HG02885 (cell line): Measurements from ENCODE around the gene ZNF503.
"Not testable (repeated sequence)": the region's sequence is repeated elsewhere in the genome, so short reads cannot be mapped to it uniquely, and the experiment has no call there.

ENCODE experiments used
- ATAC-seq: cut with Tn5 transposase; IDR thresholded peaks from one replicate; pipeline ENCODE4 v1.9.1; 2021; ENCODE audit warnings: mild to moderate bottlenecking; ENCODE audit not compliant: unreplicated experiment, poor library complexity

The ZNF503 gene

GRCh38 chr10:75395932-75396630 is 5.5 kb downstream of the ZNF503 start:
- no peak for ATAC-seq

DNA sequence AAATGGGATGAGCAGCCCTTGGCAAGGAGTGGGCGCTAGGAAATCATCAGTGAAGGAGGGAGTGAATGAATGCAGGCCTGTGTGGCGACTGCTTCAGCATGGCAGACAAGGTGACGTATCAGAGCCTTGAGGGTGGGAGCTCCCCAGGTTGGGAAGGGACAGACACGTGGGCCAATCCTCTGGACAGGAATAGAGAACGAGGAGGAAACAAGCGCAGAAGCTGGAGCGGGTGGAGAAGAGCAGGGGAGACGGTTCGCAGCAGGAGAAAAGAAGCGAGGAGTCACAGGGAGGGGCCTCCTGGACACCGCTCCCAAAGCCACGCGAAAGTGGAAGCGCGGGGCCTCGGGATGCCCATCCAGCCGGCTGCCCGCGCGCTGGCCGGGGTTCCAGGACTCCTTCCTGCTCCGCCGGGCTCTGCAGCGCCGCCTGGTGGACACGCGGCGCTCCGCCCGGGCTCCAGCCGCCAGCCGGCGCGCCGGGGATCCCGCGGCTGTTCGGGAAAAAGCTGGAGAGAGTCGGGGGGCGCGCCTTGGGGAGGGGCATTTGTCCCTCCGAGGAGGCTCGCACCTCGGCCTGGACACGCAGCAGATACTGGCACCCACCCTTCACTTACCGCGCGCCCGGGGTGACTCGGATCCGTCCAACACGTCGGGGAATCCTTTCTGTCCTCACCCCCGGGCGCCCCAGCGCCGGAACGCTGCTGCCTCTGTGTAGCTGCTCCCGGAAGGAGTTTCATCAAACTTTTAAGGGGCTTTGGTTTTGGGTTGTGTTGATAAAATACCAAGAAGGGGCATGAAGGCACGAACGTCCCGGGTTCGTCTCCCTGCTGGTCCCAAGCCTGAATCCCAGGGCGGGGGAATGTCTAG is 6.3 kb downstream of the ZNF503 start:
- ATAC-seq = no peak

GRCh38 chr10:75394221-75394620 is 7.3 kb downstream of the ZNF503 start:
- no peak for ATAC-seq

DNA sequence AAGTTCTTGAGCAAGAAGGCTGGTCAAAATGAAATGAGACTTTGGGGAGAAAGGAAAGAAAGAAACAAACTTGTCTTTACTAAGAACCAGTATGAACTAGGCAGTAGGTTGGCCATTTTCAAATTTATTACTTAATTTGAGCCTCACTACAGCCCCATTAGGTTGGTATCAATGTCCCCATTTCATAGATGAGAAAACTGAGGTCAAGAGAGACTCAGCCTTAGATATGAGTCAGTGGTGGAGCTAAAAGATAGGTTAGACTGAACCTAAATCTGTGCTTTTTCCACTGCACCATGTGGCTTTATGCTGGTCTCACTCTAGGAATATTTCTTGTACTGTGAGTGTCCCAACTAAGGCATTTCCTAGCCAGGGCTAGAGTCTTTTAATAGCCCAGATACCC is 8.8 kb downstream of the ZNF503 start:
- no peak for ATAC-seq

DNA sequence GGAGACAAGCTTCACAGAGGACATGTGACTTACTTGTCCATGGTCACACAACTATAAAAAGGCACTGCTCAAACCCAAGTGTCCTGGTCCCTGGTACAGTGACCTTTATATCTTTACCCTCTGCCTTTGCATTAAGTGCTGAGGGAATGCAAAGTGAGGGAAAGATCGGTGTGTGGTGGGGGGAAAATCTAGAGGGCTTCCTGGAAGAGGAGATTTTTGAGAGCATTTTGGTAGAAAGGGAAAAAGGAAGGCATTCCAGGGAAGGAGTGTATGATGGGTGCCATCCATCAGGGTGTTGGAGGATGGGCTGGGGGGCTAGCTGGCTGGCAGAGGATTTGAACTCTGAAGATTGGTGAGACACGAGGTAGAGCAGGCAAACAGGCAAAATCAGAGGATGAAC is 9.3 kb downstream of the ZNF503 start:
- ATAC-seq = no peak

GRCh38 chr10:75390178-75390577 is 11.4 kb downstream of the ZNF503 start:
- no peak for ATAC-seq

DNA sequence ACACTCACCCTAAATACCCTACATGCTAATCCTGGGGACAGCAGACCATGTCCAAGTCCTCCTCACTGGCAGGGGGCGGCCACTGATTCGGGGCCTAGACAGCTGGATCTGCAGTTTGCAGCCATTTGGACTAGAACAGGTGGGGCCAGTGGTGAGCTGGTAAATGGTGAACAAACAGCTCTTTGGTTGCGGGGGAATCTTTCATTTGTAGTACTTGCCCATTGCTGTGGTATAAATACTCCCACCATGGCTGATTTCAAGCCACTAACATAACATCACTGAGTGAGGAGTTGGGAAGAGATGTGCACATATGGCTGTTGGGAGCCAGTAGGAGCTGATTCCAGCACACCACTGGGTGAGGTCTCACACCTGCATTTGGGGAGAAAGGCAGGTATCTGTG is 13.5 kb downstream of the ZNF503 start:
- ATAC-seq = no peak

DNA sequence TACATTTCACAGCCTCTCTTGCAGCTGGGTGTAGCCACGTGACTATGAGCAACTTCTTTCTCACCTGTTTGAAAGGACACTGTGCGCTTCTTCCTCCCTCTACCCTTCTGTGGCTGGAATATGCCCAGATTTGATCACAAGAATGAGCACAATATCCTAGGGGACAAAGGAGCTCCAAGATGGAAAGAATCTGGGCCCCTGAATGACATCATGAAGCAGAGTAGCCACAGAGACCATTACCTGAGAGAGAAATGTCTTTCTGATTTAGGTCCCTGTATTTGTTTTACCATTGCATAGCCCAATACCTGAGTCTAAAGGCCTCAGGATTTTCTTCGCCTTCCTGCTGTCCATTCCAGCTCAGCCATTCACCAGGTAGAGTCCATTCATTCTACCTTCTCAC is 15.4 kb downstream of the ZNF503 start:
- no peak for ATAC-seq

- no peak for ATAC-seq
These were observed 21.7 kb downstream of the ZNF503 start for GRCh38 chr10:75379817-75380216.

- no peak for ATAC-seq
These were observed 22.3 kb downstream of the ZNF503 start for GRCh38 chr10:75379212-75379724.

GRCh38 chr10:75378379-75378778 is 23.2 kb downstream of the ZNF503 start:
- no peak for ATAC-seq

DNA sequence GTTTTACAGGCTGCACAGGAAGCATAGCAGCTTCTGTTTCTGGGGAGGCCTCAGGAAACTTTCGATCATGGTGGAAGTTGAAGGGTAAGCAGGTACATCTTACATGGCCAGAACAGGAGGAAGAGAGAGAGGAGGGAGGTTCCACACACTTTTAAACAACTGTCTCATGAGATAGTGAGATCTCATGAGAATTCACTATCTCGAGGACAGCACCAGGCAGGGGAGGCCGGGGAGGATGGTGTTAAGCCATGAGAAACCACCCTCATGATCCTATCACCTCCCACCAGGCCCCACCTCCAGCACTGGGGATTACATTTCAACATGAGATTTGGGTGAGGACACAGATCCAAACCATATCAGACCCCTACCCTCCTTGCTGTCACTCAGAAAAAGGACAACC is 23.7 kb downstream of the ZNF503 start:
- no peak for ATAC-seq

DNA sequence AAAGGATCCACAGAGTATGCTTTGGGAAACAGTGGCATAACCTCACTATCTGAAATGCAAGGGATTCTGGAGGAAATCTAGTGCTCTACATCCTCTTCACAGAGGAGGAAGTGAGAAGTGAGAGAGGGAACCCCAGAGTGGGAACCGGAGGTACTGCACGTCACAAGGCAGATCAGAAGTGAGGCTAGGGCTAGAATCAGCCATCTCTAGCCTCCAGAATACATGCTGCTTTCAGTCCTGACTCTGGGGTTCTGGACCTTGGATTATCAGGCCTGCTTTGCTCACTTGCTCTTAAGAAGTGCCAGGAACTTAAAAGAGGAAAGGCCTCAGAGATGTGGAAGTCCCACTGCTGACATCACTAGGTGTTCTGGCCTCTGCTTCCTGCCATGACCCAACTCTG is 25.7 kb downstream of the ZNF503 start:
- ATAC-seq = peak; percentile 98

- no peak for ATAC-seq
These were observed 30.6 kb downstream of the ZNF503 start for GRCh38 chr10:75371010-75371409.

DNA sequence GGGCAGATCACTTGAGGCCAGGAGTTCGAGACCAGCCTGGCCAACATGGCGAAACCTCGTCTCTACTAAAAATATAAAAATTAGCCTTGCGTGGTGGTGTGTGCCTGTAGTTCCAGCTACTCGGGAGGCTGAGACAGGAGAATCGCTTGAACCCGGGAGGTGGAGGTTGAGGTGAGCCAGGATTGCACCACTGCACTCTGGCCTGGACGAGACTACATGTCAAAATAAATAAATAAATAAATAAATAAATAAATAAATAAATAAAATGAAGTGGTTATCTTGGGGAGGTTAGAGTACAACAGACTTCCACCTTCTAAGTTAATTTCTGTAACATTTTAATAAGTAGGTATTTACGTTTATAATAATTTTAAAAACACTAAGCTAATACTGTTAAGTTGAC is 31.7 kb downstream of the ZNF503 start:
- ATAC-seq = not testable (repeated sequence)

- no peak for ATAC-seq
These were observed 33.7 kb downstream of the ZNF503 start for GRCh38 chr10:75367901-75368300.

DNA sequence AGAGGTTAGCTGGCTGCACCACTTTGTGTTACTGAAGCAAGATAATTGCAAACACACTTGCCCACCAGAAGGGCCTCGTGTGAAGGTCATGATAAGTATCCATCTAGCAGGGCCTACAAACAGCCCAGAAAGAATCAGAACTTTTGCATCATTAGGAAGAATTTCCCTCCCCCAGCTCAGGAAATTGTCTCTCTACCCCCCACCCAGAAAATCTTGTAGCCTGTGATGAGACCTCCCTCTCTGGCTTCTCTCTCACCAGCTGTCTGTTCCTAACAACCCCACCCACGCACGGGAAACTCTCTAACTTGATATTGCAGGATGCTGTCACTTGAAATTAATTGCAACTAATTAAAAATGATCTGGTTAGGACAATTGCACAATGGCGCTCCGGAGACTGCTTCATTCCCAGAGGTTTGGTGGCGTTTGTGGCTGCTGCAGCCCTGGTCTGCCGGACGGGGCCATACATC is 34.5 kb downstream of the ZNF503 start:
- no peak for ATAC-seq

- no peak for ATAC-seq
These were observed 38.1 kb downstream of the ZNF503 start for GRCh38 chr10:75363431-75363830.

GRCh38 chr10:75359876-75360275 is 41.7 kb downstream of the ZNF503 start:
- not testable (repeated sequence) for ATAC-seq

DNA sequence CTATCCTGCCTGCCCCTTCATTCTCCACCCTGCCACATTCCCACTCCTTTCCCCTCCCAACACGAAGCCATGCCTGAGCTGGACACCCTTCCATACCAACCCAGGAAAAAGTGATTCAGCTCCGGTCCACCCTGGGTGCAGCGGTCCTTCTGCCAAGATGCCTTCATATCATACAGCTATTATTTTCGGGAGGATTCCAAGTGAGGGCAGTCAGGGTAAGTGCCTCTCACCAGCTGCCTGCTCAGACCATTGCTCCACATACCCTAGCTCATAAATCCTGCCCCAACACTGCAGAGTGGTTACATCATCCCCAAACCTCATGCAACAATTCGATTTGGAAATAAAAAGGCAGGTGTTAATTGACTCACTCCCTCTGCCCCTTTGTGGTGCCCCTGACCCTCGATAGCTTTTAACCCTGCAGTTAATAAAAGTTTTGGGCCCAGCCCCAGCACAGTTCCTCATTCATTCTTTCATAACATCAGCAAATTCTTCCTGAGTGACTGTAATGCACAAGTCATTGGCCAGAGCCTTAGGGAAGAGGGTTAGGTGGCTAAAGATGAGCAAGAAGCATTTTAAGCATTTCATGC is 42.6 kb downstream of the ZNF503 start:
- ATAC-seq = no peak

GRCh38 chr10:75358132-75358531 is 43.4 kb downstream of the ZNF503 start:
- ATAC-seq = no peak
